ENCODE results near the gene FIBCD1. TPM values are rescaled to one million over a fixed set of nuclear protein-coding genes. Genes with fewer than 3 reads are reported as not detected.

FIBCD1 gene
- total RNA-seq, 4 donors from 2014 or later, result 4.2 TPM; not detected in 3

GRCh38 chr9:130897848-130898551 is 41.0 kb downstream of the FIBCD1 start:
- no peak for TF ChIP-seq CTCF (IDR thresholded peaks at IDR 0.05; ENCODE audit: low read depth)

GRCh38 chr9:130897105-130897751 is 41.8 kb downstream of the FIBCD1 start:
- no peak for TF ChIP-seq CTCF (IDR thresholded peaks at IDR 0.05; ENCODE audit: low read depth)

- TF ChIP-seq CTCF (IDR thresholded peaks at IDR 0.05; ENCODE audit: low read depth), result no peak
Measured at GRCh38 chr9:130896233-130897014, 42.6 kb downstream of the FIBCD1 start, which contains the start of gene QRFP. TSS of gene QRFP (minus strand) at chr9:130896812. CDS start at chr9:130893838, 2,974 bp downstream.

- no peak for TF ChIP-seq CTCF (IDR thresholded peaks at IDR 0.05; ENCODE audit: low read depth)
Measured at GRCh38 chr9:130895481-130896232, 43.4 kb downstream of the FIBCD1 start.

- no peak for TF ChIP-seq CTCF (IDR thresholded peaks at IDR 0.05; ENCODE audit: low read depth)
Measured at GRCh38 chr9:130895038-130895437, 44.0 kb downstream of the FIBCD1 start.

GRCh38 chr9:130894546-130894945 is 44.5 kb downstream of the FIBCD1 start:
- no peak for TF ChIP-seq CTCF (IDR thresholded peaks at IDR 0.05; ENCODE audit: low read depth)
